HG03103 (cell line): Measurements from ENCODE around the gene EDAR.

Experiments
- ATAC-seq: cut with Tn5 transposase; IDR thresholded peaks from one replicate; pipeline ENCODE4 v1.9.1; 2021; ENCODE audit warnings: low read depth; ENCODE audit not compliant: unreplicated experiment

Gene EDAR

GRCh38 chr2:108926561-108927380 lies 62.2 kb downstream of the EDAR start:
- no peak for ATAC-seq

GRCh38 chr2:108925735-108926134 lies 63.3 kb downstream of the EDAR start:
- ATAC-seq, result no peak

GRCh38 chr2:108925286-108925685 lies 63.7 kb downstream of the EDAR start:
- ATAC-seq, result no peak

- ATAC-seq, result no peak
Measured at GRCh38 chr2:108924580-108925251, 64.3 kb downstream of the EDAR start.

GRCh38 chr2:108923736-108924579 lies 65.1 kb downstream of the EDAR start:
- ATAC-seq, result no peak

GRCh38 chr2:108923019-108923700 lies 65.9 kb downstream of the EDAR start:
- ATAC-seq, result no peak

GRCh38 chr2:108922141-108922915 lies 66.7 kb downstream of the EDAR start:
- ATAC-seq, result no peak

- no peak for ATAC-seq
Measured at GRCh38 chr2:108921096-108922030, 67.7 kb downstream of the EDAR start.

GRCh38 chr2:108920686-108921085 lies 68.3 kb downstream of the EDAR start:
- ATAC-seq, result no peak

GRCh38 chr2:108919571-108920373 lies 69.2 kb downstream of the EDAR start:
- ATAC-seq, result no peak

- ATAC-seq, result no peak
Measured at GRCh38 chr2:108918941-108919341, 70.1 kb downstream of the EDAR start.

GRCh38 chr2:108918156-108918874 lies 70.7 kb downstream of the EDAR start:
- ATAC-seq, result no peak

GRCh38 chr2:108917526-108917925 lies 71.5 kb downstream of the EDAR start:
- ATAC-seq, result no peak

GRCh38 chr2:108916796-108917421 lies 72.1 kb downstream of the EDAR start:
- ATAC-seq, result no peak

- ATAC-seq, result no peak
Measured at GRCh38 chr2:108916122-108916795, 72.8 kb downstream of the EDAR start.

GRCh38 chr2:108912629-108912902 lies 76.5 kb downstream of the EDAR start:
- ATAC-seq, result no peak
